GM18520 (cell line): ENCODE results near the gene DDI2.

Experiments
- ATAC-seq: cut with Tn5 transposase; IDR thresholded peaks from one replicate; pipeline ENCODE4 v1.9.1; 2021; ENCODE audit not compliant: unreplicated experiment

Gene DDI2

DNA sequence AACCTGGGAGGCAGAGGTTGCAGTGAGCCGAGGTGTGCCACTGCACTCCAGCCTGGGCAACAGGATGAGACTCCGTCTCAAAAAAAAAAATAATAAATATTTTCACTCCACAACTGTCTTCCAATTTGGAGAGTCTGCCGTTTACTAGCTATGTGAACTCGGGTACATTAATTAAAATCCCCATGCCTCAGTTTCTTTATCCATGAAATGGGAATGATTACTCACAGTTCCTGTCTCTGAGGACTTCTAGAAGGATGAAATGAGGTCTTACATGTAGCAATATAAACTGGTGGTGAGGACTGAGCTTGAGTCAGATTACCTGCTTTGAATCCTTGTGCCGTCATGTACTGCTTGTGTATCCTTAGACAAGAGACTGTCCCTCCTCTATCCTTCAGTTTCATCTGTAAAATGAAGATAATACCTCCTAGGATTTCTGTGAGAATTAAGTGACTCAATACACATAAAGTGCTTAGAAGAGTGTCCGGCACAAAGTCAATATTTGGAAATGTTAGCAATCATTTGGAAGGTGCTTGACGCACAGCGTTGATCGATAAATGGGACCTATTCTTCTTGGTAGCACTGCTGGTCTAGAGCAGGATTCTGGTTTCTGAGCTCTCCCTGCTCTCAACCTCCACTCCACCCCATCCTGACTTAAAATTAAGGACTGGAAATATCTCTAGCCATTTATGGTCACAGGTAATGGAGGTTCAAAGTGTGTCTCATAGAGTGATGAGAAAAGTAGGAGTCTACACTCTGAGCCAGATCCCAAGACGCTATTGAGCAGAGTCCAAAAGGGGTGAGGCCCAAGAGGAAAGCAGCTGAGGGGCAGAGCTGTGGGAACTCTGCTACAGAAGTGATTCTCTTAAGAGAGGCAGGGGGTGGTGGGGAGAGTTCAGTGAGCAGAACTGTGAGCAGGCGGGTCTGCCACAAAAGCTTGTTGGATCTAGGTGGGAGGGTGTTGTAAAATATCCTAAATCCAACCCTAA lies 11.6 kb upstream of the DDI2 start:
- ATAC-seq: no peak

DNA sequence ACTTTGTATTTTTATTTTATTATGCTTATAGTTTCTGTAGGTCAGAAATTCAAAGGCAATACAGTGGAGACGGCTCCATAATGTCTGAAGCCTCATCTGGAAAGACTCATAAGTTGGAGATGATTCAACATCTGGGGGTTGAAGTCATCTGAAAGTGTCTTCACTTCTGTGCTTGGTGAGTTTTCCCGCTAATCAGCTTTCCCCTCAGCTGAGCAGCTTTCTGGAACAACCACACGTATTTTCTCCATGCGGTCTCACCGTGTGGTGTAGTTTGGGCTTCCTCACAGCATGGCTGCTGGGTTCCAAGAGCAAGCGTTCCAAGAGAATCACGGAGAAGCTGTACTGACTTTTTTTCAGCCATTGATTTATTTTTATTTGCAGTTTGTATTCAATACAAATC lies 7.6 kb upstream of the DDI2 start:
- no peak for ATAC-seq

DNA sequence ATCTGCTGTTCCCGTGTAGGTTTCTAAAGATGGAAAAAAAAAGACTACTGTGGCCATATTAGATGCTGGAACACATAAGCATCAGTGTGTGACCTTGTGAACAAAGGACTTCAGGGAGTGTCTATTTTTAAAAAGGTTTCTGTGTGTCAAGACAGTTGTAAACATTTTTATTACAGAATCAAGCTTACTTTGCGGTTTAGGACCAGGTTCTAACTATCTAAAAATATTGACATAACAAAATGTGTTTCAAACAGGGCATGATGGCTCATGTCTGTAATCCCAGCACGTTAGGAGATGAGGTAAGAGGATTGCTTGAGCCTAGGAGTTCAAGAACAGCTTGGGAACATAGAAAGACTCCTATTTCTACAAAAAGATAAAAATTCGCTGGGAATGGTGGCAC lies 7.1 kb upstream of the DDI2 start:
- no peak for ATAC-seq

DNA sequence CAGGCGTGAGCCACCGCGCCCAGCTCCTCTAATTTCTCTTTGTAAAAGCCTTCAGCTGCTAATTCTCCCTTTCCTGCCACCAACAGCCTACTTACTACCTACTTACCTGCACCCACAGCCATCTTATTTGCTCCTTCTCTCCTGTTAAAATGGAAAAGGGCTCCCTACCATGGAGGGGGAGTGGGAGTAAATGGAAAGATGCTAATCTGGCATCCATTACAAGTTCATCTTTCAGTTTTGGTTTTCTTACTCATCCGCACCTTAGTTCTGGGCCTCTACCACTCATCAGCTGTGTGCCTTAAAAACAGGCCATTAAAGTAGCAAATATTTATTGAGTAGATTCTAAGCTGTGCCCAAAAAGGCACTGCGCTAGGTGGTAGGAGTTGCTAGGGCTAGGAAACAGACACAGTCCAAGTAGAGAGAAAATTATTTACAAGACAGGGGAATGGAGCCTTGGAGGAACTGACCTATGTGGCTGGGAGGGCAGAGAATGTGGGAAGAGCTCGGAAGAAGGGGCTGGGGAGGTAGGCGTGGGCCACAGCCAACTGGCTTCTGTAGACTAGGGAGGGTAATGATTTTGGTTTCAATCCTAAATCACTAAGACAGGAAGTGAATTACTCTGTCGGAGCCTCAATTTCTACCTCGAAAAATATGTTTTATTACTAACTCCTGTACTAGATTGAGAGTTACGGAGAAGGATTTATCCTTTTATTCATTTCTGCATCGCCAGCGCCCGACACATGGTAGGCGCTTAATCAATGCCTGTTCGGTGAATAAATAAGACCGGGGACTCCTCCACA lies 685 bp upstream of the DDI2 start:
- no peak for ATAC-seq

DNA sequence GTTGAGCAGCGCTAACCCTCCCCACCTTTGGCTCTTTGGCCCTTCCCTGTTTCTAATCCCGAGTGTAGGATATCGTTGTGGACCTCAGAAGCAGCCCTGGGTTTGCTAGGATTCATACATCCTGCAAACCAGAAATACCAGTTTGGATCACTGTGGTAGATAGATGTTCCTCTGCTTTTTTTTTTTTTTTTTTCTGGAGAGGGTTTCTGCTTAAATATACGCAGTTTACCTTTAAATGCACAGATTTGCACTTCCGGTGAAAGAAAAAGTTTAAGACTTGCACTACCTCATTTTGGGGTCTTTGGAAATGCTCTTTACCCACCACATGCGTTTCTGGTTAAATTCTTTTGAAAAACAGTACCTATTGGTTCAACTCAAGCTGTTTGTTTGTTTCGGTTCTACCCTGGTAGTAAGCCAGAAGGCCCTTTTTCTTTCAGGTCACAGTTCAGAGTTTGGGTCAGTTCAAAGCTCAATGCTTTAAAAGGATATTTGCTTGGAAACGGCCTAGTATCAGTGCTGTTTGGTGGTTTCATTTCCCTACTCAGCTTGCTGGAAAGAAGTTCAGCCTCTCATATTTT lies 908 bp downstream of the DDI2 start:
- no peak for ATAC-seq

DNA sequence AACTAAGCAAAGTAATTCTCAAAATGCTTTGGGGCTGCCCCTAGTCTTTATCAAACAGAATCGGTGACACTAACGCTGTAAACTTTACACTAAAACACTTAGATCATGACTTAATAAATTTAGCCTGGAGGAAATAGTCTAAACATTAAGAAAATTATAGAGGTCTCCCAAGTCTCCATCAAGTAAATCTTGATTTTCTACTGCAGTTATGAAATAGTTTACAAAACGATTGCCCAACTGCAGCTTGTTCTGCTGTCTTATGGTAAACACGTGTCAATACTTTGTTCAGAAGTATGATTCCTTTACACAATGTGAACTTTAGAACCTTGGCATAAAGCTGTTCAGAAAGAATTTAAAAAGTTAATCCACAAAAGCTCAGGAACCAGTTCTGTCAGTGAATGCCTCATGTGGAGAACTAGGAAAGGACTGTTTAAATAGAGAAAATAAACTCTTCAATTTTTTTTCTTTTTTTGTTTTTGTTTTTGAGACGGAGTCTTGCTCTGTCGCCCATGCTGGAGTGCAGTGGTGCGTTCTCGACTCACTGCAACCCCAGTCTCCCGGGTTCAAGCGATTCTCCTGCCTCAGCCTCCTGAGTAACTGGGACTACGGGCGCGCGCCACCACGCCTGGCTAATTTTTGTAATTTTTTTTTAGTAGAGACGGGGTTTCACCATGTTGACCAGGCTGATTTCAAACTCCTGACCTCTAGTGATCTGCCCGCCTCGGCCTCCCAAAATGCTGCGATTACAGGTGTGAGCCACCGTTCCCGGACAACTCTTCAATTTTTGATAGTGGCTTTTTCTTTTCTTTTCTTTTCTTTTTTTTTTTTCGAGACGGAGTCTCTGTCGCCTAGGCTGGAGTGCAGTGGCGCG lies 1.6 kb downstream of the DDI2 start:
- ATAC-seq: no peak

DNA sequence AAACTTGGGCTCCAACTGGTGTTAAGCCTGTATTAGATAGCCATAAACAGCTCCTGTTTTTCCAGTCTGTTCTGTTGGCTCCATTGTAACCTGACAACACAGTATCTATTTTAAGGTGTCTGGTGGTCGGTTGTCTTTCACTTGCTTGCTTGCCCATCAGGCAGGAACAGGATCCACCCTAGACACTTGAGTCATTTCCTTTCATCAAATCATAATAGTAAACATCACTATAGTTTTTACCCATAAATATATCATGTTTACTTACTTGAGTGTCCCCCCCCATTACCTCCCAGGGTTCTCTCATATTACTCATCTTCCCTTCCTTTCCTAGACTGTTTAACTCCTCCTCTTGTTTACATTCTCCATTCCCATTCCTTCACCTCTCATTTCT lies 2.9 kb downstream of the DDI2 start:
- no peak for ATAC-seq

DNA sequence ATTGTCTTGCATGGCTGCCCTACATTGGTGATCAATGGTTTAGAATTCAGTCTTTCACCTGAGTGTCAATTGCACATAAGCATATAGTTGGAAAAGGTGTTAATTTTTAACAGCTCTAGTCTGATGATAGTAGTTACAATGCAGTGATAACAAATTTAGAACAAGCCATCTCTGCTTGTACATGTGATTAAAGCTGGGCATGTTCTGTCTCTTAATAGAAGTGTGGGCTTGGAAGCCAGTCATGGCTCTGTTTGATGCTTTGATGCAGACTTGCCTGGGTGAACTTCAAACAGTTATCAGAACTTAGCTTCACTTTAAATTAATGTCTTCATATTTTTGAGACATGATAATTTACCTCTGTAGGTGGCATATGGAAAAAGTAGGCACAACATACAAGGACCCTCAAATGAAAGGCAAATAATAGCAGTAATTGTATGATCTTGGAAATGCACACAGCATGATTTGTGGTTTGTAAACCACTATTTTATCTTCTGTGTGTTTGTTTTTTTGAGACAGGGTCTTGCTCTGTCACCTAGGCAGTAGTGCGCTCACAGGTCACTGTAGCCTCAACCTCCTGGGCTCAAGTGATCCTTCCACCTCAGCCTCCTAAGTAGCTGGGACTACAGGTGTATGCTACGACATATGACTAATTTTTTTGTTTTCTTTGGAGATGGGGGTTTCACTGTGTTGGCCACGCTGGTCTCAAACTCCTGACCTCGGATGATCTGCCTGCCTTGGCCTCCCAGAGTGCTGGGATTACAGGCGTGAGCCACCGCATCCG lies 3.8 kb downstream of the DDI2 start:
- no peak for ATAC-seq

DNA sequence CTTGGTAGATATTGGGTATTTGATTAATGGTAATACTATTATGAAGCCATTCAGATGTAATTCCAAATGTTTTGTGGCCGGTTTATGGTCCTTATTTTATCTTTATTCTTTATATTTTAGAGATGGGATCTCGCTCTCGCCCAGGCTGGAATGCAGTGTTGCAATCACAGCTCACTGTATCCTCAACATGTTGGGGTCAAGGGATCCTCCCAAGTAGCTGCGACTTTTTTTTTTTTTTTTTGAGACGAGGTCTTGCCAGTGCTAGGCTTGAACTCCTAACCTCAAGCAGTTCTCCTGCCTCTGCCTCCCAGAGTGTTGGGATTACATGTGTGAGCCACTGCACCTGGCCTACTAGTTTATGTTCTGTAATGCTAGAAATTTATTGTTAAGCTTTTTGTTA lies 4.7 kb downstream of the DDI2 start:
- no peak for ATAC-seq

DNA sequence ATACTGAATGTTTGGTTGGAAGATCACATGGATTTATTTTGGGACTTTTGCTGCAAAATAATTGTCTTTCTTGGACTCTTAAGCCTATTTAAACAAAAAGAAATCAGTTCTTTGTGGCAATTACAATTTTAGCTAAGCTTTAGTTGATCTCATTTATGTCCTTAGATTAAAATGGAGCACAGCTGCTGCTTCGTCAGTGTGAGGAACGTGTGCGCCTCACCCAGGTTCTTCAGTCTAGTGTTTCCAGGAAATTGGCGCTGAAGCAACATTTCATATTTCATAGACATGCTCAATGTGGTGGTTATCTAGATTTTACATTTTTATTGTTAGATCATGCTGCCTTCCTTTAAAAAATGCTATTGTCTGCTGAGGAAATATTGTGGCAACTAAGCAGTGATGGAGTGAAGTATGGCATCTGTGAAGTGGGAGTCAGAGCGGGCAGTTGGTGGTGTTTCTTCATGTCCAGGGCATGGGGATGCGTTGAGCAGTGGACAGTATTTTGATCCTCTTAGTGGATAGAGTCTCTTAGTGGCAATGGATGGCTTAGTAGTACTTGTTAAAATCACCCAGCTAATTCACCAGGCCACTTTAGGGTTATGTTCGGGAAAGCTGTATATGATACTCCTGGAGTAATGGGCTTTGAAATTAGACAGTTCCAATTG lies 5.6 kb downstream of the DDI2 start:
- no peak for ATAC-seq

DNA sequence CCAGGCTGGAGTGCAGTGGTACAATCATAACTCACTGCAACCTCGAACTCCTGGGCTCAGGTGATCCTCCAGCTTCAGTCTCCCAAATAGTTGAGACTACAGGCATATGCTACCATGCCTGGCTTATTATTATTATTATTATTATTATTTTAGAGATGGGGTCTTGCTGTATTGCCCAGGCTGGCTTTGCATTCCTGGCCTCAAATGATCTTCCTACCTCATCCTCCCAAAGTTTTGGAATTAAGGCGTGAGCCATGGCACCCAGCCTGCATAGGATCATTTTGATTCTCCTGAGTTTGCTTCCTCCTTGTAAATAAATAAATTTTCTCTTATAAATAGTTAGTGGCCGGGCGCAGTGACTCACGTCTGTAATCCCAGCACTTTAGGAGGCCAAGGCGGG lies 6.2 kb downstream of the DDI2 start:
- no peak for ATAC-seq

DNA sequence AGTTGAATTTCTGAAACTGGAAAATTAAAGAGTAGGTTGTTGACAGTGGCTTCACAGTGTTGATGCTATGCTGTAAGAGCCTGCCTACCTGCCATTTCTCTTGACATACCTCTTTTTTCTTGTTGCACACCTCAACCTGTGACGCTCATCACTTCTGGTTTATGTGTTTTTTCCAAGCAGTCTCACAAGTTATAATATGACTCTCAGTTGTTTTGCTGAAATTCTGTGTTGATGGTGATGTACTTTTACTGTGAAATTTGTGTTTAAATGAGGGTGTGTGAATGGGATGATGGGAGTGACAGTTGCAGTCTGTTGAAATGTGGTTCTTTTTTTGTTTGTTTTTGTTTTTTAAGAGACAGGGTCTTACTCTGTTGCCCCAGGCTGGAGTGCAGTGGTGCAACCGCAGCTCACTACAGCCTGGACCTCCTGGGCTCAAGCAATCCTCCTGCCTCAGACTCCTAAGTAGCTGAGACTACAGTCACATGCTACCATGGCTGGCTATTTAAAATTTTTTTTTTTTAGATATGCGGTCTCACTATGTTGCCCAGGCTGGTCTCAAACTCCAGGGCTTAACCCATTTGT lies 7.0 kb downstream of the DDI2 start:
- ATAC-seq: no peak

DNA sequence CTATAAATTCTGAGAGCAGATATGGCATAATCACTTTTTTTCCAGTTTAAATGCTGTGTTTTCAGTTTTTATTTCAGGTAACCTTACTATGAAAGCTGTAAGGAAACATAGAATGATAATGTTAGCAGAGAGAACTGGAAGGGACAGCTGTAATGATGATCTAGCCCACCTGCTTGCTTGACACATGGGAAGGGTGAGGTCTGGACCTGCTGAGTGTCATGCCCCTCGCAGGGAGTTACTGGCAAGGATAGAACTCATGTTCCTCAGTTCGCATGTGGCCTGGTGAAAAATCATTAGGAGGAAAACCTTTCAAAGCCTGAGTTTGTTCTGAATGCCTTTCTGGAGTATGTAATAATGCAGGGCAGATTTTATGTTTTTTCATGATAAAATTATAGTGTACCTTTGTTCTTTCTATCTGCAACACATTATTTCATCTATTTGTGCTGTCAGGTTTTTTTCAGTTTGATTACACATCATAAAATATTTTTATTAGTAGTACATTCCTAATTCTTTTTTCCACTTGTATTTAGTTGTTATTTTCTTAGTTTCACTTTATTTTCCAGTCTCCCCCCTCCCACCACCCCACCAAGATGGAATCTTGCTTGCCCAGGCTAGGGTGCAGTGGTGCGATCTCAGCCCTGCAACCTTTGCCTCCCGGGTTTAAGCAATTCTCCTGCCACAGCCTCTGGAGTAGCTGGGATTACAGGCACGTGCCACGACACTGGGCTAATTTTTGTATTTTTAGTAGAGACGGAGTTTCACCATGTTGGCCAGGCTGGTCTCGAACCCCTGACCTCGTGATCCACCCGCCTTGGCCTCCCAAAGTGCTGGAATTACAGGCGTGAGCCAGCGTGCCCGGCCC lies 8.0 kb downstream of the DDI2 start:
- no peak for ATAC-seq

DNA sequence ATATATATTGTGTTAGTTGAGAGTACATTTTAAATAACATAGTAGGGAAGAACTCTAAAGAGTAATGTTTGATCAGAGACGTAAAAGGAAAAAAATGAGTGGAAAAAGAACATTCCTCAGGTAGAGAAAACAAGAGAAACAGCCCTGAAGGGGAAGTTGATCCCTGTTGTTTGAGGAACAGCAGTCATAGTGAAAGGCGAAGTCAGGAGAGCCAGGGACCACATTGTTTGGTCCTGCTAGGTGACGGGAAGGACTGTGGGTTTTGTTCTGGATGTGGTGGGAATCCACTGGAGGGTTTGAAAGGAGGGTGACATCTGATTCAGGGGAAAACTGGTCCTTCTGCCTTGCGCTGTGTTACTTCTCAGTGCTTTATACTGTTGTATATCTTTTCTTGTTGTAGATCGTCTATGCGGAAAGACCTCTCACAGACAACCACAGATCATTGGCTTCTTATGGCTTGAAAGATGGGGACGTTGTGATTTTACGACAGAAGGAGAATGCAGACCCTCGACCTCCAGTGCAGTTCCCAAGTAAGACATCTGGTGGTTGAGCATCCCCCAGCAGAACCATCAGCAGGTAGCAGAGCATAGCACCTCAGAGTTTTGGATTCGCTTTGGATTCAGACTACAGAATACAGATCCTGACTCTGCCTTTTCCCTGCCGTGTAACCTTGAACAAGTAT lies 9.2 kb downstream of the DDI2 start:
- ATAC-seq: no peak

DNA sequence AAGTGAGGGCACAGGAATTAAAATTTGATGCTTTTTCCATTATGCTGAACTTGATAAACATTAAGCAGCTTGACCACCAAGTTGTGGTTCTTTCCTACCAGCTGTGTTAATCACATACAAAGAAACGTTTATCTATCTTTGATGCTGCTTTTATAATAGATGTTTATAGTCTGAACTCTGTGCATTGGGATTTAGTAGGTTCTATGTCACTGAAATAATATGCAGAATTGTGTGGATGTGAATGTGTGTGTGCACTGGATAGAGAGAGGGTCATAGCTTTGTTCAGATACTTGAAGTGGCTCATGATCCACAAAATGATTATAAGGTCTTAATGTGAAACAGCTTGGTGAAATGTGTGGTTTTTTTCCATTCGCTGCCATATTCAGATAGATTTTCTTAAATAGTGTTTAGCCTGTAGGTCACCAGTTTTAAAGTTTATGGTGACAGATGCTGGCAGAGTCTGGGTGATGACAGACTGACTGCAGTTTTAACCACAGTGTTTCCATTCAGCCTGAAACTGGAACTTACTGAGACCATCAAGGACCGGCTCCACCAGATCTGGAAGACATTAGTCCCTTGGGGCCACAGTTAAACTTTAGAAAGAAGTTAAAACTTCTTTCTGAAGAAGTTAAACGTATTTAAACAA lies 10.2 kb downstream of the DDI2 start:
- ATAC-seq: peak; percentile 68

DNA sequence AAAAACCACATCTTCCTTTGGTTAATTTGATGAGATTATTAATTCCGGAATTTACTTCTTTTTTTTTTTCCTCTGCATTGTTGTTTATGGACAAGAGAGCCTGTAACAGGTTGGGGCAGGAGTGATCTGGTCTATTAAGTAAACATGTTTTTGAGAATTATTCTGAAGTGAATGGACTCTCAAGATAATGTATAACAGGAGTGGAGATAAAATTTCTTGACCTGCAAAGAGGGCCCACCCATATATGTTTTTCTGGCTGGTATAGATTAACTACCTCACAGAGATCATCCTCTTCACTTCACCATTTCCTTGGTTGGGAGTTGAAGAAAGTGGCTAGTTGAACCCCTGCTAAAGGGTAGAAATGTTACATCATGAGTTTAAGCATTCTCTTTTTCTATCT lies 10.7 kb downstream of the DDI2 start:
- peak; percentile 10 for ATAC-seq

DNA sequence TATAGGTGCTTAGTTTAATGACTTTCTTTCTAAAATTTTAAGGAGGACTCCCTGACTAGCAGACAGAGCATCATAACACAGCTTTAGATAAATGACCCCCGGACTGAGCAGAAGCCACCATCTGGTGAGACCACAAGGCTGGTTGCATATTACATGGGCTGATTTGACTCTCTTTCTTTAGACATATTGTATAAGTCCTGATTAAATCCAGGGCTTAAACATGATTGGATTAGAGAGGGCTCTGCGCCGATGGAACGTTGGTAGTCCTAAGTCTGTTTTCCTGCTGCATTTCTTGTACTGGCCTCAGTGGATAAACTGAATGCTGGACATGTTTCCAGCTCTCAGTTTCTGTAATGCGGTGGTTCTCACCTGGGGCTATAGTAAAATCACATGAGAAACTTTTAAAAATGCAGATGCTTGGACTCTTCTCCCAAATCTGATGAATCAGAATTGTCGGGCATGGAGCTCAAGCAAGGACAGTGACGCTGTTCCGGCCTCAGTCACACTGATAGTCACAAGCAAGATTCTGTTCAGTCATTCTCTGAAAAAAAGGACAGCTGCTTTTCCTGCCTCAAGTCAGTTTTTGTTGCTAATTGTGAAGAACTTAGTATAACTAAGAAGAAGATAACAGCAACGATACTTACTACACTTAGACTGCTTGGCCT lies 16.6 kb downstream of the DDI2 start:
- no peak for ATAC-seq
